ENCODE data around the gene RABGAP1L. TPM values are rescaled to one million over a fixed set of nuclear protein-coding genes. Genes with fewer than 3 reads are reported as not detected.

RABGAP1L gene
- total RNA-seq, 1 donor from 2014 or later: 46.0 TPM

GRCh38 chr1:174217248-174217647 is 57.9 kb downstream of the RABGAP1L start:
- Mint-ChIP-seq H3K9me3 (peaks cover under 1% of the 10 kb centered on the region), H3K27me3 (ENCODE audit: insufficient read depth, low read depth) (peaks cover 2% of the 10 kb centered on the region), H3K27ac (no peak overlapping the region), H3K4me1 (no peaks in the 10 kb centered on the region), H3K36me3 (peaks cover 2% of the 10 kb centered on the region), H3K4me3 (no peak overlapping the region)
- Histone ChIP-seq H3K36me3 (no peaks in the 10 kb centered on the region), H2AFZ (replicated peaks) (no peak overlapping the region), H3K9ac (no peak overlapping the region), H3K27me3 (no peaks in the 10 kb centered on the region), H3K4me2 (no peak overlapping the region), H4K20me1 (ENCODE audit: low read depth) (no peaks in the 10 kb centered on the region), H3K4me3 (no peak overlapping the region), H3F3A (ENCODE audit: low read depth) (peaks cover 7% of the 10 kb centered on the region), H3K79me2 (ENCODE audit: low read depth) (no peaks in the 10 kb centered on the region), H3K9me3 (ENCODE audit: low read depth) (no peaks in the 10 kb centered on the region), H3K27ac (no peak overlapping the region), H3K4me1 (no peaks in the 10 kb centered on the region)
- DNase-seq (ENCODE audit: low spot score): no peak
- no peak for TF ChIP-seq CTCF (IDR thresholded peaks at IDR 0.05)
- TF ChIP-seq EZH2phosphoT487 (IDR thresholded peaks at IDR 0.05): no peak

GRCh38 chr1:174217787-174218574 is 58.7 kb downstream of the RABGAP1L start:
- Histone ChIP-seq H3F3A (ENCODE audit: low read depth) (peaks cover 7% of the 10 kb centered on the region), H3K36me3 (no peaks in the 10 kb centered on the region), H3K4me1 (no peaks in the 10 kb centered on the region), H3K27me3 (no peaks in the 10 kb centered on the region), H4K20me1 (ENCODE audit: low read depth) (no peaks in the 10 kb centered on the region), H3K9me3 (ENCODE audit: low read depth) (no peaks in the 10 kb centered on the region), H3K9ac (no peak overlapping the region), H2AFZ (replicated peaks) (no peak overlapping the region), H3K27ac (no peak overlapping the region), H3K4me3 (no peak overlapping the region), H3K4me2 (no peak overlapping the region), H3K79me2 (ENCODE audit: low read depth) (no peaks in the 10 kb centered on the region)
- Mint-ChIP-seq H3K4me1 (no peaks in the 10 kb centered on the region), H3K4me3 (no peak overlapping the region), H3K9me3 (peaks cover 5% of the 10 kb centered on the region), H3K27ac (no peak overlapping the region), H3K27me3 (ENCODE audit: insufficient read depth, low read depth) (peaks cover 2% of the 10 kb centered on the region), H3K36me3 (peaks cover 7% of the 10 kb centered on the region)
- TF ChIP-seq CTCF (IDR thresholded peaks at IDR 0.05) (peak; percentile 78), EZH2phosphoT487 (IDR thresholded peaks at IDR 0.05) (no peak), EZH2 (IDR thresholded peaks at IDR 0.05) (no peak)
- peak; percentile 46 for DNase-seq (ENCODE audit: low spot score)

GRCh38 chr1:174218983-174219382 is 59.7 kb downstream of the RABGAP1L start:
- H3K4me1 Mint-ChIP-seq: no peaks in the 10 kb centered on the region
- H3K79me2 ChIP-seq (ENCODE audit: low read depth): no peaks in the 10 kb centered on the region
- no peaks in the 10 kb centered on the region for H3K9me3 ChIP-seq (ENCODE audit: low read depth)
- H3K9me3 Mint-ChIP-seq: peaks cover 5% of the 10 kb centered on the region
- H3K27ac ChIP-seq: no peak overlapping the region
- TF ChIP-seq EZH2 (IDR thresholded peaks at IDR 0.05) (no peak), EZH2phosphoT487 (IDR thresholded peaks at IDR 0.05) (no peak), CTCF (IDR thresholded peaks at IDR 0.05) (no peak)
- H3F3A ChIP-seq (ENCODE audit: low read depth): peaks cover 7% of the 10 kb centered on the region
- no peaks in the 10 kb centered on the region for H3K27me3 ChIP-seq
- no peaks in the 10 kb centered on the region for H3K36me3 ChIP-seq
- H3K4me2 ChIP-seq: no peak overlapping the region
- no peaks in the 10 kb centered on the region for H3K4me1 ChIP-seq
- H4K20me1 ChIP-seq (ENCODE audit: low read depth): no peaks in the 10 kb centered on the region
- H2AFZ ChIP-seq (replicated peaks): no peak overlapping the region
- no peak overlapping the region for H3K27ac Mint-ChIP-seq
- DNase-seq (ENCODE audit: low spot score): no peak
- H3K4me3 ChIP-seq: no peak overlapping the region
- H3K27me3 Mint-ChIP-seq (ENCODE audit: insufficient read depth, low read depth): peaks cover 2% of the 10 kb centered on the region
- no peak overlapping the region for H3K9ac ChIP-seq
- peaks cover 7% of the 10 kb centered on the region for H3K36me3 Mint-ChIP-seq
- H3K4me3 Mint-ChIP-seq: no peak overlapping the region
